ENCODE results near the gene CSF1.

GRCh38 chr1:109882288-109883245, 28.1 kb upstream of the CSF1 start:
- TF ChIP-seq POLR2A (IDR thresholded peaks at IDR 0.05), result no peak
- TF ChIP-seq, protein P1, sequence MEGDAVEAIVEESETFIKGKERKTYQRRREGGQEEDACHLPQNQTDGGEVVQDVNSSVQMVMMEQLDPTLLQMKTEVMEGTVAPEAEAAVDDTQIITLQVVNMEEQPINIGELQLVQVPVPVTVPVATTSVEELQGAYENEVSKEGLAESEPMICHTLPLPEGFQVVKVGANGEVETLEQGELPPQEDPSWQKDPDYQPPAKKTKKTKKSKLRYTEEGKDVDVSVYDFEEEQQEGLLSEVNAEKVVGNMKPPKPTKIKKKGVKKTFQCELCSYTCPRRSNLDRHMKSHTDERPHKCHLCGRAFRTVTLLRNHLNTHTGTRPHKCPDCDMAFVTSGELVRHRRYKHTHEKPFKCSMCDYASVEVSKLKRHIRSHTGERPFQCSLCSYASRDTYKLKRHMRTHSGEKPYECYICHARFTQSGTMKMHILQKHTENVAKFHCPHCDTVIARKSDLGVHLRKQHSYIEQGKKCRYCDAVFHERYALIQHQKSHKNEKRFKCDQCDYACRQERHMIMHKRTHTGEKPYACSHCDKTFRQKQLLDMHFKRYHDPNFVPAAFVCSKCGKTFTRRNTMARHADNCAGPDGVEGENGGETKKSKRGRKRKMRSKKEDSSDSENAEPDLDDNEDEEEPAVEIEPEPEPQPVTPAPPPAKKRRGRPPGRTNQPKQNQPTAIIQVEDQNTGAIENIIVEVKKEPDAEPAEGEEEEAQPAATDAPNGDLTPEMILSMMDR (IDR thresholded peaks at IDR 0.05), result no peak
- no peak for TF ChIP-seq POLR2AphosphoS5 (IDR thresholded peaks at IDR 0.05)

Measured in breast epithelium (tissue), 3 donors.